ENCODE measurements around the gene AZIN2.

DNA sequence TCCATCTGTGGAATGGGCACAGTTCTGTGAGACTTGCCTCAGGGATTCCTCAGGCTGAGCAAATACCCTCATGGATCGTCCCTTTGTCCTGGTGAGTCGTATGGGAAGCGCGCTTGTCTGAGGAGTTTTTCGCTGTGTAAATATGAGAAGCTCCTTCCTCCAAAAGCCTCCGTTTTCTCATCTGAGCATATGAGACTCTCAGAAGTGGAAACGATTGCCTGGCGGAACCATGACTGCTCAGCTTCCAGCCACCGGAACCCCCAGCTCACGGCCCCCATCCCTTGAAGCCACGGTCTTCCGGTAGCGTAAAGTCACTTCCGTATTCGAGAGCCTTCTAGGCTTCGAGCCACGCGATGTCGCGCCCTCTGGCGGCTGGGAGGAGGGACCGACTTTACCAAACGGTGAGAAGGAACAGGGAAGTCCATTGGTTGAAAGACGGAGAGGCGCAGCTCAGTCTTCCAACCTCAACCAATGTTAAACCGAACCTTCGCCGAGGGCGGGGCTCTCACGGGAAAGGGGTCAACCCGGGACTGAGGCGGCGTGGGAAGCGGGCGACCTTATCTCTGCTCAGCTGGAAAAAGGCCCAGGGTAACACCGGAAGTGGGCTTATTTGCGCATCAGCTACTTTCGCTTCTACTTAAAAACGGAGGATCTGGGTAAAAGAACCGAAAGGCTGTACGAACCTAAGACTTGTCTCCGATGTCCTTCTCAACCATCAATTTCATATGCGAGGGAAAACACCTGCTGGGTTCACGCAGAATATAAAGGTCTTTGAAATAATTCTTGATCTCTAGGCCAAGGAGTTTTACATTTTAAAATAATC lies 46.3 kb downstream of the AZIN2 start:
- no peak for TF ChIP-seq EP300 (IDR thresholded peaks at IDR 0.05)
- TF ChIP-seq POLR2A (IDR thresholded peaks at IDR 0.05) = peak; percentile 35

All from ovary (tissue), 1 donor.